NB4 (cell line): Measurements from ENCODE around the gene GRB10.

Experiments
- MYC ChIP-seq: IDR thresholded peaks from 2 replicates; pipeline ENCODE4 v1.6.1; 2011; ENCODE audit warnings: low read depth, low read length
- TF ChIP-seq, protein P1 (sequence below): IDR thresholded peaks from one replicate; pipeline ENCODE4 v1.5.1; 2012; ENCODE audit warnings: low read depth, low read length

DNA sequence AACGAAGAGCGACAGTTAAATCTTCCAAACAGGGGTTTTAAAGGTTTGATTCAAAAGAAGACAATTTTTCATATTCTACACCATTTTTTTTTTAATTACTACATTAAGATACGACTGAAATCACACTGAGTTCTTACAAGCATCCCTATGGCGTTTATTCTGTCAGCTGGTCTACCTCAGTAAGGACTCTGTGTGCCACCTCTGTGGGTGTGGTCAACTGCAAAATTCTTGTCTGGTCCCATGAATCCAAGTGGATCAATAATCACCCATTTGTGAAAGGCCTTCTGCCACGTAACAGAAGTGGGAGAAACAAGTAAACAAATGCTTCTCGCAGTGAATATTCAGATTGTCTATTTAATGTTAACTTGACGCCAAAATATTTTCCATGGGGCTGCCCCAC, 104.1 kb downstream of the GRB10 start:
- TF ChIP-seq, protein P1, sequence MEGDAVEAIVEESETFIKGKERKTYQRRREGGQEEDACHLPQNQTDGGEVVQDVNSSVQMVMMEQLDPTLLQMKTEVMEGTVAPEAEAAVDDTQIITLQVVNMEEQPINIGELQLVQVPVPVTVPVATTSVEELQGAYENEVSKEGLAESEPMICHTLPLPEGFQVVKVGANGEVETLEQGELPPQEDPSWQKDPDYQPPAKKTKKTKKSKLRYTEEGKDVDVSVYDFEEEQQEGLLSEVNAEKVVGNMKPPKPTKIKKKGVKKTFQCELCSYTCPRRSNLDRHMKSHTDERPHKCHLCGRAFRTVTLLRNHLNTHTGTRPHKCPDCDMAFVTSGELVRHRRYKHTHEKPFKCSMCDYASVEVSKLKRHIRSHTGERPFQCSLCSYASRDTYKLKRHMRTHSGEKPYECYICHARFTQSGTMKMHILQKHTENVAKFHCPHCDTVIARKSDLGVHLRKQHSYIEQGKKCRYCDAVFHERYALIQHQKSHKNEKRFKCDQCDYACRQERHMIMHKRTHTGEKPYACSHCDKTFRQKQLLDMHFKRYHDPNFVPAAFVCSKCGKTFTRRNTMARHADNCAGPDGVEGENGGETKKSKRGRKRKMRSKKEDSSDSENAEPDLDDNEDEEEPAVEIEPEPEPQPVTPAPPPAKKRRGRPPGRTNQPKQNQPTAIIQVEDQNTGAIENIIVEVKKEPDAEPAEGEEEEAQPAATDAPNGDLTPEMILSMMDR: no peak
- no peak for TF ChIP-seq MYC
